Measurements from ENCODE around the gene TMIE. TPM values are rescaled to one million over a fixed set of nuclear protein-coding genes. Genes with fewer than 3 reads are reported as not detected.

The TMIE gene
- total and polyA plus RNA-seq, 2 of the 8 experiments (the other 6 are each of a cell fraction or from before 2014, with no cell fraction given): 0.45 to 0.67 TPM

GRCh38 chr3:46659285-46659684, 41.9 kb upstream of the TMIE start (continued):
- TF ChIP-seq JUND (IDR thresholded peaks at IDR 0.05; ENCODE audit: low read length) (no peak), HDAC2 (IDR thresholded peaks at IDR 0.05; ENCODE audit: borderline replicate concordance in 1 of 2, low read depth in 2 of 2, low read length in 2 of 2) (no peak), GTF2F1 (IDR thresholded peaks at IDR 0.05; ENCODE audit: borderline replicate concordance, low read depth, low read length) (no peak), FOSL1 (IDR thresholded peaks at IDR 0.05; ENCODE audit: insufficient read depth, low read depth, low read length) (no peak), CREB1 (IDR thresholded peaks at IDR 0.05) (no peak), RFX5 (IDR thresholded peaks at IDR 0.05; ENCODE audit: borderline replicate concordance, low read depth, low read length) (no peak), RNF2 (IDR thresholded peaks at IDR 0.05; ENCODE audit: borderline replicate concordance, low read depth, low read length, missing control alignments, poor library complexity, severe bottlenecking) (no peak)
